8988T (cell line): ENCODE measurements around the gene ZNF586.

Experiments used
- DNase-seq: peaks from one replicate; pipeline ENCODE4 v3.0.0; 2011

The ZNF586 gene

DNA sequence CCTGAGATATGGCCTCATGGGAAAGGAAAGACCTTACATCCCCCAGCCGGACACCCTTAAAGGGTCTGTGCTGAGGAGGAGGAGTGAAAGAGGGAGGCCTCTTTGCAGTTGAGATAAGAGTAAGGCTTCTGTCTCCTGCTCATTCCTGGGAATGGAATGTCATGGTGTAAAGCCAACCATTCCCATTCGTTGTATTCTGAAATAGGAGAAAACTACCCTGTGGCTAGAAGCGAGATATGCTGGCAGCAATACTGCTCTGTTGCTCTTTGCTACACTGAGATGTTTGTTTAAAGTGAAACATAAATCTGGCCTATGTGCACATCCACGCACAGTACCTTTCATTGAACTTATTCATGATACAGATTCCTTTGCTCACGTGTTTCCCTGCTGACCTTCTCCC is 59.8 kb downstream of the ZNF586 start:
- DNase-seq: no peak

- DNase-seq: peak; percentile 34
Measured at GRCh38 chr19:57830071-57830602, 60.7 kb downstream of the ZNF586 start, which contains the start of gene ZNF587B. Gene ZNF587B (plus strand): TSS chr19:57830299. CDS start chr19:57830529, 230 bp downstream.
